ENCODE measurements around the gene GRK2.
"Not testable (repeated sequence)": the region's sequence is repeated elsewhere in the genome, so short reads cannot be mapped to it uniquely, and the experiment has no call there.

Gene GRK2

DNA sequence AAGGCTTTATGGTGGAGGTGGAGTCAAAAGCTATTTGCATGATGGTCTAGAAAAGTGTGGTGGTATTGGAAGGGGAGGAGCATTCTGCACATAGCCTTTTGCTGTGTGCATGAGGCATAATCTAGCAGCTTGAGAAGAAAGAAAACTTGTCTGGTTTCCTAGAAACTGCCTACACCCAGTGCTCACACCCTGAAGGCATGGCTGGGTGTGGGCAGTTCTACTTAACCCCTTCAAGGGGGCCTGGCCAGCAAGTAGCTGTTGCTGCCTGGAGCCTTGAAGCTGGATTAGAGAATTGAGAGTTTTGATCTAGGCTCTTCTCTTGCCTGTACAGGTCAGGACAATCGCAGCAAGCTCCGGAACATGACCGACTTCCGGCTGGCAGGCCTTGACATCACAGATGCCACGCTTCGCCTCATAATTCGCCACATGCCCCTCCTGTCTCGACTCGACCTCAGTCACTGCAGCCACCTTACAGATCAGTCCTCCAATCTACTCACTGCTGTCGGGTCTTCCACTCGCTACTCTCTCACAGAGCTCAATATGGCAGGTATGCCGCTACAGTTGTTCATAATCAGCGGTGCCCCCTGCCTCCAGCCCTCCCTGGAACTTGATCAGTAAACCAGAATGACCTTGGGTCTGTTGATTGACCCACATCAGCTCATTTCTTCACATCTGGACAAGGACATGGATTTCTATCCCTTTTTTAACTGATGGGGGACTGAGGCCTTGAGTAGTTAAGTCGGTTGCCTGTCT lies 12.2 kb upstream of the GRK2 start:
- no peak for DNase-seq (ENCODE audit: low read depth in 2 of 2)

DNA sequence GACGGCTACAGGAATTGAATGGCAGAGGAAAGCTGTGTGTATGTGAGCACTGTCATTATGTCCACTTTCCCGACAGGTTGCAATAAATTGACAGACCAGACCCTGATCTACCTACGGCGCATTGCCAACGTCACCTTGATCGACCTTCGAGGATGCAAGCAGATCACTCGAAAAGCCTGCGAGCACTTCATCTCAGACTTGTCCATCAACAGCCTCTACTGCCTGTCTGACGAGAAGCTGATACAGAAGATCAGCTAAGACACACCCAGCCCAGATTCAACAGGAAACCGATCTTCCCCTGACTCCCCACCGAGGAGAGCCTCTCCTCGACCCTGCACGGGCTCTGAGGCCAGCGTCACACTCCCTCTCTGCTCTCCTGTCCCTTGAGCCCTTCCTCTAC lies 11.5 kb upstream of the GRK2 start:
- DNase-seq (ENCODE audit: low read depth in 2 of 2): no peak

DNA sequence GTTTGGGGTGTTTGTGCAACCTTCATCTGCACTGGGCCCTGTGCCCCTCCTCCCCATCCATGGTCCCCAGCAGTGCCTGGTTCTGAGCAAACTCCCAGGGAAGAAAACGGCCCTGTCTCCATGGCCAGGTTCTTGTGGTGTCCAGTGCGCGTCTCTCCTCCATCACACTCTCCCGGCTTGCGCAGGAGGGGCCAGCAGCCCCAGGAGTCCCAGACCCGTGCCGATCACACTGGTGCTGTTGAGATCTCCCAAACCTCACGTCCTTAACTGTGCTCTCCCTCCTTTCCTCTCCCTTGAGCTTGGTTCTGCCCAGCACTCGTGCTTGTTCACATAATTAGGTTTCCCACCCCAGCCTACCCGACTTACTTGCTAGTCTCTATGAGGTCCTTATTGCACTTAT lies 10.9 kb upstream of the GRK2 start:
- DNase-seq (ENCODE audit: low read depth in 2 of 2): no peak

DNA sequence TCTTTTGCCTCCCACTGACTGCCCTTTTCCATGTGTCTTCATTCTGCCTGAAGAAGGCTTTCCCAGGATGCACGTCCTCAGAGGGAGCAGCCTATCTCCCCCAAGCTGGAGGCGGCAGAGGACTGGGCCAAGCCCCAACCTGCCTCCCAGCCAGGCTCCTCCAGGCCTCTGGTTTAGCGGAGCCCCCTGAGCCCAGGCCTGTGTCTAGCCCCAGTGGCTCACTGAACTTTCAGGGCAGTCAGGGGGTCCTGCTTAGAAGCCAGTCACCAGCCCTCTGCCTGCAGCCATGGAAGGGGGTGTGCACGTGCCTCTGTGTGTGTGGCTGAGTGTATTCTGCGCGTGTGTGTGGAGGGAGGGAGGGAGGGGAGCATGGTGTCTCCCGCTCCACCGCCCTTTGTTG lies 10.4 kb upstream of the GRK2 start:
- DNase-seq (ENCODE audit: low read depth in 2 of 2): no peak

DNA sequence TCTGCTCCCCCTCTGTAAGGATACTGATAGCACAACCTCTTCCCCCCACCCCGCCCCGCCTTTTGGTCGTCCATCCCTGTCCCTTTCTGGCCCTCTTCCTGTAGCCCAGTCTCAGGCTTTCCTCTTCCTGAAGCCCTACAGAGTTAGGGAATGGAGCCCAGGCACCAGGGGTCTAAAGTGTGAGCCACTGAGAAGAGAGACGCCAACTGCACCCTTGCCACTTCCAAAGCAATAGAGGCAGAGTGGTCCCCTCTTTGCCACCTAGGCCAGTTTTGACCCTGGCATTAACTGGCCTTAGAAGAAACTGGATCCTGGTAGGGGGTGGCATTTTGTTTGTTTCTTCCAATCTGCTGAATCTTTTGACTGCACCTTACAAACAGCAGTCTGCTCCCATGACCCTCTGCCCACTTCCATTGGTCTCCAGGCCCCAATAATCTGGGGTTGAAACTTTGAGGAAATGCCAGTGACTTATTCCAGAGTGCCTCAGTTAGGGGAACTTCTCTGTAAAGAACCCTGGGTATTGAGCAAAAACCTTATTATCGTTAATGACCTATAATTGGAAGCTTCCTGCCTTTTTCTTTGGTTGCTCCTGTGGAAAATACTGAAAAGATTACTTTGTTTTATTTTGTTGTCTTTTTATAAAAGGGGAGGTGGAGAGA lies 9.7 kb upstream of the GRK2 start:
- DNase-seq (ENCODE audit: low read depth in 2 of 2): no peak

DNA sequence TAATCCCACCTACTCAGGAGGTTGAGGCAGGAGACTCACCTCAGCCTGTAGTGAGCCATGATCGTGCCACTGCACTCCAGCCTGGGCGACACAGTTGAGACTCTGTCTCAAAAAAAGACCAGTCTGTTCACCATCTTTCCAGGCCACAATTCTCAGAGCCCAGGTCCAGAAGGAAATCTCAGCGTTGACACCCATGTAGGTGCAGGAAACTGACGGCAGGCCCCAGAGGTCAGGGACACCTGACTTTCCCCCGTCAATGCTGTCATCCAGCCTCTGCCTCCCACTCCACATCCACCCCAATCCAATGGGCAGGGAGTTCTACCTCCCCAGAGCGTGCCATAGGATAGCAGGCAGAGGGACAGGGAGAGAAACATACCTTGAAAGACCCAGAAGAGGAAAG lies 5.9 kb upstream of the GRK2 start:
- no peak for DNase-seq (ENCODE audit: low read depth in 2 of 2)

DNA sequence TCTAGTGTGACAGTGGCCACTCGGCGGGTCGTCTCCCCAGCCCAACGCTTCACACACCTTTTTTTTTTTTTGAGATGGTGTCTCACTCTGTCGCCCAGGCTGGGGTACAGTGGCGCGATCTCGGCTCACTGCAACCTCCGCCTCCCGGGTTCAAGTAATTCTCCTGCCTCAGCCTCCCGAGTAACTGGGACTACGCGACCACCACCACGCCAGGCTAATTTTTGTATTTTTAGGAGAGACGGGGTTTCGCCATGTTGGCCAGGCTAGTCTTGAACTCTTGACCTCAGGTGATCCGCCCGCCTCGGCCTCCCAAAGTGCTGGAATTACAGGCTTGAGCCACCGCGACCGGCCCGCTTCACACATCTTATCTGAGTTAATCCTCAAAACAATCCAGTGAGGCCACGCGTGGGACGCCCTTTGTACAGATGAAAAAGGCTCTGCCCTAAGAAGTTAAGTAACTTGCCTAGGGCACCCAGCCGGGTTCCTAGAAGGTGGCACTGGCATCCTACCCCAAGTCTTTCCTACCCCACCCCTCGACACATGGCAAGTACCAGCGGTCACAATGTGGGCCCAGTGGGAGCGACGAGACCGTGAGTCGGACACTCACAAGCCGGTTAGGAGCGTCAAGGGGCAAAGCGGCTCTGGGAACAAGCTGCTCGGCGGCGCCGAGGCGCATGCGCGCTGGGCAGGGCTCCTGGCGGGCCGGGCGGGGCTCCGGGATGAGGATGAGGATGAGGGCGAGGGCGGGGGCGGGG lies 5.2 kb upstream of the GRK2 start:
- DNase-seq (ENCODE audit: low read depth in 2 of 2): not testable (repeated sequence)

DNA sequence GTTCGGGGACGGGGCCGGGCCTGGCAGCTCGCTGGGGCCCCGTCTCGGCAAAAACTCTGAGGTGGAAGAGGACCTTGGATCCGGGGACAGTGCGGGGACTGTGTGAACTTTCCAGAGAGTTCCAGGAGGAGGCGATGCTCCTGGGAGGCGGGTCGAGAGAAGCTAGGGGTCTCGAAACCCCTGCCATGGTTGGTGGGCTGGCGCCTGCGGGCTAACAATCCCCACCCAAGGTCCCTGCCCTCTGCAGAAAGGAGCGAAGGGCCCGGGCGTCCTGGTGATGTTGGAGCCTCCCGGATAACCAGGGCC lies 4.7 kb upstream of the GRK2 start:
- no peak for DNase-seq (ENCODE audit: low read depth in 2 of 2)

DNA sequence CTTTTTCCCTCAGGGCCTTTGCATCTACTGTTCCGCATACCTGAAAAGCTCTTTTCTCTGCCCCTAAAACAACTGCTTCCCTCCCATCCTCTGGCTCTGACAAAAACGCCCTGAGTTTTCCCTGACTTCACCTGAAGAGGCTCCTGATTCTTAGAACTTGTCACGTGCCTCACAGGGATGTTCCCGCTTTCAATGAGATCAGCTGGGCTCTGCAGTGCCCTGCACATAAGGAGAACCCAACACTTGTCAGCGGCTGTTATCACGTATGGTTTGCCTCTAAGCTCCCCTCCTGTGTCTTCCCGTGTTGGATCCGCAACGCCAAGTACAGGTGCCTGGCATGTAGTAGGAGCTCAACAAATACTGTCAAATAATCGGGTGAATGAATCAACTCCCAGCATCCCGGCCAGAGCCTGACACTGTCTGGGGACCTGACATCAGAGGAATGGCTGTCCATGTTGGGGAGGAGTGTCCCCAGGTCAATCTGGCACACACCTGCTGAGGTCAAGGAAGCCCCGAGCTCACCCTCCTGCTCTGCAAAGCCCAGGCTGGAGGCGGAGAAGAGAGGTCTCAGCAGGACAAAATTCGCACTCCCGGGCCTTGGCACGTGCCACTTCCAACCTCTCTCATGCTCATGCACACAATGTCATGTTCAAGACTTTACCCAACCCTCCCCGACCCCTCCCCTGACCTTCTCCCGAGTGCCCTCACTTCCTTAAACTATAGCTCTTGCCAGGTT lies 4.2 kb upstream of the GRK2 start:
- DNase-seq (ENCODE audit: low read depth in 2 of 2): no peak

DNA sequence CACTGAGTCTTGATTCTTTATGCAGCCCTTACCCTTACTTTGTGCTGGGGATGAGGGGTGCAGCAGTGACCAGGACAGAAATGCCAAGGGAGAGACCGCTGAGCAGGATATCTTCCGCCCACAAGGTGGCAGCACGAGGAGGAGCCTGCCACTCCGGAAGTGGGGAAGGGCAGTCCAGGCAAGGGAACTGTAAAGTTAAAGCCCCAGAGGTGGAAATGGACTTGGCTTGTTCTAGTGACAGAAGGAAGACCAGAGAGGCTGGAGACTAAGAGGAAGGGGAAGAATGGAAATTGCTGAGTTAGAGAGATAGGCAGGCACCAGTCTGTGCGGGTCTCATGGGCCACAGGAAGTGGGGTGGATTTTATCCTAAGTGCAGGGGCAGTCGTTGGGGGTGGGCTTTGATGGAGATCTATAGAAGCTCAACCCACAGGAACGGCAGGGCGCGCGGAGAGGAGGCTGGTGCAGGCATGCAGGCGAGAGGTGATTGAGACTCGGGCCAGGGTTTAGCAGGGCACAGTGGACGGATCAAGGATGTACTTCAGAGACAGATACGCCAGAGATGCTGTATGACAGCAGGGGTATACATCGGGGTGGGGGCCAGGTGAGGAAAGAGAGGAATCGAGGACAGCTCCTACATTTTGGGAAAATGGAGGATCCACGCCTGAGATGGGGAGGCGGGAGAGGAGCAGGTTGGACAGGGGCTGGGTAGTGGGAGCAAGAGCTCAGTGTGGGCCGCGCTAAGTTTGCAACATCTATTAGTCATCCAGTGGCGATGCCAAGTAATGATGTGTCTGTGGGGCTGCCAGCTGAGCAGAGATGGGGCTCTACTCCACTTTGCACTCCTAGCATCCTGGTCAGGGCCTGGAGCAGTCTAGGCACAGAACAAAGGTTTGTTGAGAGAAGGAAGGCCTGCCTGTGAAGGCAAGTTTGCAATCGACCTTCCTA lies 3.3 kb upstream of the GRK2 start:
- peak; percentile 66 to 72 for DNase-seq (ENCODE audit: low read depth in 2 of 2)

DNA sequence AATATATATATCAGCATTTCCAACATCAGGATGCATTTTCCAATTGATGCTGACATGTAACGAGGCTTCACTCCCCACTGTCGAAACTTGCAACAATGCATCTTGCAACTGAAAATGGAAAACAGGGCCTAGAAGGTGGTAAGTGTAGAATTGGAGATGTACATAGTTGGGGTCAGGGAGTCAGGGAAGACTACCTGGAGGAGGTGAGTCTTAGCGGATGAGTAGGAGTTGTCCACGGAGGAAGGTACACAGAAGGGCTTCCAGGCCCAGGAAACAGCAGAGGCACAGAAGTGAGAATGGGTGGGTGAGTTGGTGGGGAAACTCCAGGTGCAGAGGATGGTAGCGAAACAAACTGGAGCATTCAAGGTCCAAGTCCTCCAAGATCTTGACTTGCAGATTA lies 2.0 kb upstream of the GRK2 start:
- no peak for DNase-seq (ENCODE audit: low read depth in 2 of 2)

DNA sequence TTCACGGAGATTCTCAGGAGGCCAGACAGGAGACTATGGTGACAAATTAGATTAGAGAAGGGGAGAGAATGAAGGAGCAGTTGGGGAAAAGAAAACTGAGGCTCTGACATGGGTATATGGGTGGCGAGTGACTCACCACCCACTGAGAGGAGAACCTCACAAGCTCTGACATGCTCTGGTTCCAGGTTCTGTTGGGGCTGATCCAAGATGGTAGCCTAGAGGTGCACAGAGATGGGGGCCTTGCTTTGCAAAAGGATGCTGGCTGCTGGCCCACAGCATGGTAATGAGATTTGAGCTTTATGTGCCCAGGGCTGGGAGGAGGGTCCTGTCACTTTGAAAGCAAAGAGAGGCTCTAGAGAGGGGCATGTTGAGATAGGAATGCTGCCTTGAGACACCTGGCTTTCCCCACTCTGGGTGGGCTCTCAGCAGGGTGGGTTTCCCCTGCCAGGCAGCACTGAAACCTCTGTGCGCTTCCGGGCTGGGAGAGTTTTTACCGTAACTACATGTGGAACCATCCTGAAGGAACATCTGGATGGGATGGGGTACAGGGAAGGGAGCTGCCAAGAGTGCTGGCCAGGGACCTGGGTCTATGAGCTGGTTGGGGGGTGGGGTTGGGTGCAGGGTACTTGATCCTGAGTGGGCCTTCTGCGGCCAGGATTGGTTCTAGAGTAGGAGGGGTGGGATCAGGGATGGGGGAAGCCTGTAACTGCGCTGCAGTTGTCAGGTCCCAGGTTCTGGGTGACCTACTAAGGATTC lies 1.2 kb upstream of the GRK2 start:
- DNase-seq (ENCODE audit: low read depth in 2 of 2): no peak

DNA sequence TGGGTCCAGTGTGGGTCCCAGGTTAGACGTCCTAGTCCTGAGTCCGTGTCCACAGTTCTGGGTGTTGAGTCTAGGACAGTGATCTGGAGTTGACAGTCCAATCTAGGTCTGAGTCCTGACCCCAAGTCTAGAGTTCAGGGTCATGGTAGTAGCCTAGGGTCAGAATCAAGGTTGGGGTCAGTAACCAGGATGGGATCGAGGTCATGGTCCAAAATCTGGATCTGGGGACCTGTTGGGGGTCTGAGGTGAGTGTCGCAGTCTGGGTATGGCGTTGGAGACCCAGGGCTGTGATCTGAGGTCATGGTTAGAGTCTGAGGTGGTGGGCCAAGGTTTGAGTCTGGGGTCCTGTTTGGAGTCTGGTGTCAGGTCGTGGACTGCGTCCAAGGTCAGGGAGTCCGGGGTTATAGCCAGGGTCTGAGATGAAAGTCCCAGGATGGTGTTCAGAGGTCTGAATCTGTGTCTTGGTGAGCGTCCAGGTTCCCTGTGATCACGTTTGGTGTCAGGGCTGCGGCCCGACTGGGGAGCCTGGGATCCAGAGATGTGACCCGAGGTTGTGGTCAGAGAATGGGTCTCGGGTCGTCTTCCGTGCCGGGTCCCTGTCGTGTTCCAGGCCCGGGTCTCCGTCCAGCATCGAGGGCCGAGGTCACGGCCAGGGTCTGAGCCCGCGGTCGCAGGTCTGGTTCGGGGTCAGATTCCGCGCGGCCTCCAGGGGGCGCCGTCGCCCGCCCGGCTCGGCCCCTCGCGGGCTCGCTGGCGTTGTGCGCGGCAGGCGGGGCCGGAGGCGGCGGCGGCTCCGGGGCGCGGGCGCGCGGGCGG lies 432 bp upstream of the GRK2 start:
- peak; percentile 72 to 76 for DNase-seq (ENCODE audit: low read depth in 2 of 2)

DNA sequence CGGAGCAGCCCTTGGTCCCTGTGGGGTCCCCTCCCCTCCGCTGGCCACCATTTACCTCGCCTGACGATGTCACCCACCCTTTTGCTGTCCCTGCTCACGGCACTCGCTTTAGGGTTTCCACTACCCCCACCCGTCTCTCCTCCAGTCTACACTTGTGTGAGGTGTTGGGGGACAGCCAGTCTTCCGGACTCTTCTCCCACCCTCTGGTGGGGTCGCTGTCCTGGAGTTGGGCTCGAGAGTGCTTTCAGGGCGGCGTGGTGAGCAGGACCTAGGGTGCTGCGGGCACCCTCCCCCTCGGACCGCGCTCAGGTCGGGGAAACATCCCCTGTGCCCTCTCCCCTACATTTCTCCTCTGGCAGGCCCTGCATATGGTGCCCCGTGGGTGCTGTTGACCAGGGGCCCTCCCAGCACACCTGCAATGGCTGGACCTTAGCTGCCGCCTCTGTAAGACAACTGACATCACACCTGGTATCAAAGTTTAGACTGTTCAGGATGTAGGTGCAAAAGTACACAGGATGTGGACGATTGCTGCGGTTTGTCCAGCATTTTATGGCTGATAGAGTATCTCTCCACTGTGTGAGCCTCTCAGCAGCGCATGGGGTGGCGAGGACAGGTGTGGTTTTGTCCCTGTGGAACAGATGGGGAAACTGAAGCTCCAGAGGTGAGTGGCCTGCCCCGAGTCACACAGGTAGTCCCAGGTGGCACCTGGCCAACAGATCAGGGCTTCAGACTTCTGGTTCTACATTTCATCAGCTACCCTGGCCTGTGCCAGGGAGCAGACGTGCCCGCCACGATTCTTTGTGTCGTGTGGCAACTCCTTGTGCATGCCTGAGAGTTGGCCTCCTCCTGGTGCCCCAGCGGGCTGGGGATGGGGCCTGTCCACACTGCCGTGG lies 1.2 kb downstream of the GRK2 start:
- no peak for DNase-seq (ENCODE audit: low read depth in 2 of 2)

DNA sequence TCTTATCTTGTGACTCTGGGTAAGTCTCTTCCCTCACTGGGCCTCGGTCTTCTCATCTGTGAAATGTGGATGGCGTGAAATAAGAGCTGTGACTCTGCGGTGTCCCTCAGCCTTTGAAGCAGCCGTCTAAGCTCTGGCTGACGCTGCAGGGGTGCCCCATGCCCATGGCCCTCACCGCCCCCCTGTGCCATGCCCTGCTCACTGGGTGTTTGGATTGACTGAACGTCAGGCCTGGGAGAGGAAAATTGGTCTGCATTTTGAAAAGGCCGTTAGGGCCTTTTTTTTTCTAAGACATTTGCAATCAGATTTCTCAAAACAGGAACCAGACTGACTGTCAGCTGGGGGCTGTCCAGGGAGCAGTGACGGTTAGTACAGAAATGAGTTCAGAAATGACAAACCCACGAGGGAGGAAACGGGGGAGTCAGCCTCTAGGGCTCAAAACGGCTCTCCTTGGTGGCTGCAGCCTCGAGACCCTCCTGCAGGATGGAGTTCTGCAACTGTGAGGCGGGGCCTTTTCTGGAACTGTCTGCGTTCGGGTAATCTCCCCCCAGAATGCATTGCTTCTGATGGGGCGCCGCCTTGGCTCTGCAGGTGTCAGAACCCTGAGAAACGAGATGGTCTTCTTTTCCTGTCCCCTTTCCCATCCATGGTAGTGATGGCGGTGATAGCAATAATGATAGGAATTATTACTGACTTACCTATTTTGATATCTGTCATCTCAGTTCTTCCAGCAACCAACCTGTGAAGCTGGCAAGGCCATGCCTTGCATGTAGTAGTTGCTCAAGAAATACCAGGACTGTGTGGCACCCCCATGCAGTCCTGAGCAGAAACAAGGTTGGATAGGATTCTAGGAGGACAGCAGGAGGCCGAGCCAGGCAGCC lies 2.0 kb downstream of the GRK2 start:
- DNase-seq (ENCODE audit: low read depth in 2 of 2): peak; percentile 52 to 65

DNA sequence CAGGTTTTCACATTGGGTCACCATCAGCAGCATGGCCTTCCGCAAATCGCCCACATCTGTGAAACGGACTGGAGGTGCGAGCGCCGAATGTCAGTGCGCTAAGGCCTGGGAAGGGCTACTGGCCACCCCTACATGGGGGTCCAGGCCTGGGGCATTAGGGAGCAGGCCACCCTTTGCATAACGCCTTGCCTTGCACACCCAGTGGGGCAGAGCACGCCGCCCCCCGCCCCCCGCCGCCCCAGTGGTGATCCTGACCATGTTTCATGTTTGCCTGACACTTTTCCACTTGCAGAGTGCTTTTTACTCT lies 2.6 kb downstream of the GRK2 start:
- no peak for DNase-seq (ENCODE audit: low read depth in 2 of 2)

DNA sequence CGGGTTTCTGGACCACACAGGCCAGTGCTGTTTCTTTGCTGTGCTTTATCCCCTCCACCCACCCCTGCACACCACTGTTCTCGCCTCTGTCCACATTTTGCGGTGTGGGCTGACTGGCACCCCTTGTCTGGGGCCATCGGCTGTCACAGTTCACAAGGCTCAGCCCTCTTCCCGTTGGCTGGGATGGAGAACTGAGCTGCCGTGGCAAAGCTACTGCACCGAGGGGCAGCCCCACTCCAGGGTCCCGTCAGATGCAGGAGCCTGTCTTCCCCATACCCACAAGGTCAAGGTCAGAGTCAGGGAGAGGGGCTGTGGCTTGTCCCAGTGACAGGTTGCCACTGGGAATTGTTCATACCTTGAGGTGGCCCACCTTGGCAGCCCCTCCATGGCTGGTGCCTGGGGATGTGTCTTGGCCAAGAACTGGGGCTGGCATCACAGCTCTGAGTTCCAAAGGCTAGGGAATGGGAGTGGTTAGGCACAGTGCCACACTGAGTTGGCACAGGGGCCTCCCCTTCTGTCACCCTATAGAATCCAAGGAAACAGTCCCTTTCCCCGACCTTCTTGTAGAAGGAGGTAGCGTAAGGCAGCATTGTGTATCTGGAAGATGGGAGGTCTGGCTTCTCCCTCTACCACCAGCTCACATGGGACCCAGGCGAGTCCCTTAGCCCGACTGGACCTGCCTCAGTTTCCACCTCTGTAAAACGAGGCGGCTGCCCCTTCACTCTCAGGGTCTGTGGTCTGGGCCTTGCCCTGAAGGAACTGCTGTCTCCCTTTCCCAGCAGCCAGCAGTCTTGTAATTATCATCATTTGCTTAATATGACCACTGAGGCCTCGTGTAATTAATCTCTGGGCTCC lies 3.4 kb downstream of the GRK2 start:
- DNase-seq (ENCODE audit: low read depth in 2 of 2): no peak

All from stimulated activated CD8-positive, alpha-beta memory T cell treated with anti-CD3 and anti-CD28 coated beads, Interleukin-2, amount 100 ng/mL, for 48 hours (primary cell).